ENCODE data around the gene TSPAN13. TPM values are rescaled to one million over a fixed set of nuclear protein-coding genes. Genes with fewer than 3 reads are reported as not detected.

Gene TSPAN13
- total RNA-seq, 1 experiment from 2014 or later, result 32.7 TPM

DNA sequence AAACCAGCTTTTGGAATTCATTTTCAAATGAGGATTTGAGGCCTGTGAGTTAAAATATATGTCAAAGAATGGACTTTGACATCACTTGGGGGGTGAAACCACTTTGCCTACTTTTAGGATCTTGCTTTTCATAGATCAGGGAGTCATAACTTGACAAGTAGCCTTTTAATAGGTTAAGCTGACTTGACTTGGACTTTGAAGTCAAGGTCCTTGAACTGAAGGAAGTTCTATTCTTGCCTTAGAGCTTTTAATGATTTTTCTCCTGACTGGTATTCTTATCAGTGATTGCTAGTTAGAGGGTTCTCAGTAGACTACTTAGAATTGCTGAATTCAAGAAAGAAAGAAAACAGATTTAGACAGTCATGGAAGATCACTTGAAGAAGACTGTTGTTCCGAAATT, 33.6 kb downstream of the TSPAN13 start:
- Mint-ChIP-seq H3K9me3 (no peaks in the 10 kb centered on the region), H3K27ac (no peak overlapping the region), H3K4me1 (no peaks in the 10 kb centered on the region), H3K27me3 (ENCODE audit: low read depth) (no peaks in the 10 kb centered on the region), H3K4me3 (no peak overlapping the region), H3K36me3 (peaks cover 5% of the 10 kb centered on the region; the same call in 1 of the 2 replicates)
- ChIA-PET CTCF (no interaction called here), POLR2A (no interaction called here)
- TF ChIP-seq ARID4B (CRISPR knock-in tag; IDR thresholded peaks at IDR 0.05; ENCODE audit: borderline replicate concordance), result no peak
- TF ChIP-seq FOXP1 (CRISPR knock-in tag; IDR thresholded peaks at IDR 0.05; ENCODE audit: borderline replicate concordance), result no peak
- no peak for ATAC-seq
- DNase-seq (ENCODE audit: low spot score), result no peak

GRCh38 chr7:16791071-16791470, 37.5 kb downstream of the TSPAN13 start:
- ATAC-seq, result no peak
- no peaks in the 10 kb centered on the region for H3K27me3 Mint-ChIP-seq (ENCODE audit: low read depth)
- ChIA-PET CTCF (no interaction called here), POLR2A (no interaction called here)
- H3K4me1 Mint-ChIP-seq, result no peaks in the 10 kb centered on the region
- TF ChIP-seq MAX (CRISPR knock-in tag; IDR thresholded peaks at IDR 0.05) (no peak), MXD4 (CRISPR knock-in tag; IDR thresholded peaks at IDR 0.05; ENCODE audit: borderline replicate concordance) (no peak), ZNF317 (CRISPR knock-in tag; IDR thresholded peaks at IDR 0.05; ENCODE audit: borderline replicate concordance, low read depth) (no peak)
- H3K4me3 Mint-ChIP-seq, result no peak overlapping the region
- H3K27ac Mint-ChIP-seq, result no peak overlapping the region
- peaks cover 5% of the 10 kb centered on the region; the same call in 1 of the 2 replicates for H3K36me3 Mint-ChIP-seq
- H3K9me3 Mint-ChIP-seq, result no peaks in the 10 kb centered on the region
- DNase-seq (ENCODE audit: low spot score), result no peak

GRCh38 chr7:16791905-16792698, 38.5 kb downstream of the TSPAN13 start:
- H3K27me3 Mint-ChIP-seq (ENCODE audit: low read depth), result no peaks in the 10 kb centered on the region
- CTCF ChIA-PET, result no interaction called here
- H3K36me3 Mint-ChIP-seq, result peaks cover 5% of the 10 kb centered on the region; the same call in 1 of the 2 replicates
- H3K4me3 Mint-ChIP-seq, result no peak overlapping the region
- H3K9me3 Mint-ChIP-seq, result no peaks in the 10 kb centered on the region
- ATAC-seq, result no peak
- H3K27ac Mint-ChIP-seq, result peak overlapping the region; percentile 6; the same call in 1 of the 2 replicates
- no peaks in the 10 kb centered on the region for H3K4me1 Mint-ChIP-seq
- no peak for DNase-seq (ENCODE audit: low spot score)
- POLR2A ChIA-PET, result no interaction called here
- TF ChIP-seq JAZF1 (CRISPR knock-in tag; IDR thresholded peaks at IDR 0.05) (no peak), STAT6 (CRISPR knock-in tag; conservative IDR thresholded peaks at IDR 0.05; ENCODE audit: low read depth) (no peak), CBFB (CRISPR knock-in tag; IDR thresholded peaks at IDR 0.05; ENCODE audit: low read depth) (no peak), GTF2I (CRISPR knock-in tag; conservative IDR thresholded peaks at IDR 0.05) (no peak), NR1H2 (CRISPR knock-in tag; IDR thresholded peaks at IDR 0.05) (no peak)
- TF ChIP-seq, protein P1, sequence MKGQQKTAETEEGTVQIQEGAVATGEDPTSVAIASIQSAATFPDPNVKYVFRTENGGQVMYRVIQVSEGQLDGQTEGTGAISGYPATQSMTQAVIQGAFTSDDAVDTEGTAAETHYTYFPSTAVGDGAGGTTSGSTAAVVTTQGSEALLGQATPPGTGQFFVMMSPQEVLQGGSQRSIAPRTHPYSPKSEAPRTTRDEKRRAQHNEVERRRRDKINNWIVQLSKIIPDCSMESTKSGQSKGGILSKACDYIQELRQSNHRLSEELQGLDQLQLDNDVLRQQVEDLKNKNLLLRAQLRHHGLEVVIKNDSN (CRISPR knock-in tag; IDR thresholded peaks at IDR 0.05), result no peak

Data from WTC11 (cell line).